Measurements from ENCODE around the gene LPAR3. TPM values are rescaled to one million over a fixed set of nuclear protein-coding genes. Genes with fewer than 3 reads are reported as not detected.
A peak's percentile ranks its signal among the peaks of the same experiment; 100 is the strongest.

The LPAR3 gene
- total RNA-seq, 1 donor from 2014 or later: 14.0 TPM

GRCh38 chr1:84774669-84775534 lies 118.1 kb downstream of the LPAR3 start:
- H3K27ac Mint-ChIP-seq (ENCODE audit: unreplicated experiment): no peak overlapping the region

DNA sequence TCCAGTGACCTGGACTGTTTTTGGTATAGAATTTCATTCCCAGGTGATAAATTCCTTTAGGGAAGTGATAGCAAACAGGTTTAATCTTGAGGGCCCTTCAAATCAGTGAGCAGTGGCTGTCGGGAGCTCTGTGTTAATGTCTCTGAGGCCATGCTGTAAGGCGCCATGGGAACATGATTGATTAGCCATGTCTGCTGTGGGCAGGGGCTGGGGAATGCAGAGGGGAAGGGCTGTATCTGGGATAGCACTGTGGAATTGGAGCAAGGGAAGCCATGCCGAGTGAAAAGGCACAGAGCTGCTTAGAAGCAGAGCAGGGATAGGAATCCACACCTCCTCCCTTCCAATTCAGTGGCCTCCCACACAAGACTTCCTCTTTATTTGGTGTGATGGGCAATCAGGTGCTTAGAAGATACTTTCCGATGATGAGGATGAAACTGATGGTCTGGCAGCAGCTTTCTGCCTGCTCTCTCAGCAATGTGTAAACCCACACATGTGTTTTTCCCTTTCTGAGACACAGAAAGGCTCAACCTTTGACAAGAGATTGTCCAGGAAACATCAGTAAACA lies 119.0 kb downstream of the LPAR3 start:
- Mint-ChIP-seq H3K27ac (ENCODE audit: unreplicated experiment) (no peak overlapping the region), H3K4me3 (ENCODE audit: unreplicated experiment) (no peak overlapping the region), H3K4me1 (ENCODE audit: low read depth, unreplicated experiment) (peaks cover 10% of the 10 kb centered on the region), H3K27me3 (ENCODE audit: unreplicated experiment) (no peaks in the 10 kb centered on the region), H3K36me3 (ENCODE audit: unreplicated experiment) (no peaks in the 10 kb centered on the region), H3K9me3 (ENCODE audit: unreplicated experiment) (no peaks in the 10 kb centered on the region)
- no peak for DNase-seq
- TF ChIP-seq, protein P1, sequence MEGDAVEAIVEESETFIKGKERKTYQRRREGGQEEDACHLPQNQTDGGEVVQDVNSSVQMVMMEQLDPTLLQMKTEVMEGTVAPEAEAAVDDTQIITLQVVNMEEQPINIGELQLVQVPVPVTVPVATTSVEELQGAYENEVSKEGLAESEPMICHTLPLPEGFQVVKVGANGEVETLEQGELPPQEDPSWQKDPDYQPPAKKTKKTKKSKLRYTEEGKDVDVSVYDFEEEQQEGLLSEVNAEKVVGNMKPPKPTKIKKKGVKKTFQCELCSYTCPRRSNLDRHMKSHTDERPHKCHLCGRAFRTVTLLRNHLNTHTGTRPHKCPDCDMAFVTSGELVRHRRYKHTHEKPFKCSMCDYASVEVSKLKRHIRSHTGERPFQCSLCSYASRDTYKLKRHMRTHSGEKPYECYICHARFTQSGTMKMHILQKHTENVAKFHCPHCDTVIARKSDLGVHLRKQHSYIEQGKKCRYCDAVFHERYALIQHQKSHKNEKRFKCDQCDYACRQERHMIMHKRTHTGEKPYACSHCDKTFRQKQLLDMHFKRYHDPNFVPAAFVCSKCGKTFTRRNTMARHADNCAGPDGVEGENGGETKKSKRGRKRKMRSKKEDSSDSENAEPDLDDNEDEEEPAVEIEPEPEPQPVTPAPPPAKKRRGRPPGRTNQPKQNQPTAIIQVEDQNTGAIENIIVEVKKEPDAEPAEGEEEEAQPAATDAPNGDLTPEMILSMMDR (IDR thresholded peaks at IDR 0.05; ENCODE audit: partially characterized antibody, unreplicated experiment): no peak

More at GRCh38 chr1:84774669-84775534, 118.1 kb downstream of the LPAR3 start:
- DNase-seq: peak; percentile 34
- Mint-ChIP-seq H3K9me3 (ENCODE audit: unreplicated experiment) (no peaks in the 10 kb centered on the region), H3K27me3 (ENCODE audit: unreplicated experiment) (no peaks in the 10 kb centered on the region), H3K4me3 (ENCODE audit: unreplicated experiment) (no peak overlapping the region), H3K4me1 (ENCODE audit: low read depth, unreplicated experiment) (peaks cover 10% of the 10 kb centered on the region), H3K36me3 (ENCODE audit: unreplicated experiment) (no peaks in the 10 kb centered on the region)
- TF ChIP-seq, protein P1 (IDR thresholded peaks at IDR 0.05; ENCODE audit: partially characterized antibody, unreplicated experiment): no peak

DNA sequence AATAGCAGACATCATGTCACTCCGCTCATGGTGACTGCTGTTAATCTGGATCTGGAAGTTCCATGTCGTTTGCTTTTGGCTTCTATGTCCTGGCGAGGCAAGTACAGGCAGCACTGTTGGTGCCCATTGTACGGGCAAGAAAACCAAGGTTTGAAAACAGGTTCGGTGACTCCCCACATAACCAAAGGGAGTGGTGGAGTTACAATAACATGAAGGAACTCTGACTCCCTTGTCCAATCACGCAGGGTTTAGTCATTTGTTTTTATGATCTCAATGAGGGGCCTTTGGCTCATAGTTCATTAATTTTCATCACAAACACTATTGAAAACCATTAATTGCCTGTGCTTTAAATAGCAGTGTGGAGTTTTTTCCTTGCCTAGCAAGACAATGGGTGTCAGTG lies 119.8 kb downstream of the LPAR3 start:
- no peak for DNase-seq
- TF ChIP-seq, protein P1 (IDR thresholded peaks at IDR 0.05; ENCODE audit: partially characterized antibody, unreplicated experiment): no peak
- Mint-ChIP-seq H3K9me3 (ENCODE audit: unreplicated experiment) (no peaks in the 10 kb centered on the region), H3K4me3 (ENCODE audit: unreplicated experiment) (no peak overlapping the region), H3K36me3 (ENCODE audit: unreplicated experiment) (no peaks in the 10 kb centered on the region), H3K27ac (ENCODE audit: unreplicated experiment) (no peak overlapping the region), H3K27me3 (ENCODE audit: unreplicated experiment) (no peaks in the 10 kb centered on the region), H3K4me1 (ENCODE audit: low read depth, unreplicated experiment) (peaks cover 10% of the 10 kb centered on the region)

DNA sequence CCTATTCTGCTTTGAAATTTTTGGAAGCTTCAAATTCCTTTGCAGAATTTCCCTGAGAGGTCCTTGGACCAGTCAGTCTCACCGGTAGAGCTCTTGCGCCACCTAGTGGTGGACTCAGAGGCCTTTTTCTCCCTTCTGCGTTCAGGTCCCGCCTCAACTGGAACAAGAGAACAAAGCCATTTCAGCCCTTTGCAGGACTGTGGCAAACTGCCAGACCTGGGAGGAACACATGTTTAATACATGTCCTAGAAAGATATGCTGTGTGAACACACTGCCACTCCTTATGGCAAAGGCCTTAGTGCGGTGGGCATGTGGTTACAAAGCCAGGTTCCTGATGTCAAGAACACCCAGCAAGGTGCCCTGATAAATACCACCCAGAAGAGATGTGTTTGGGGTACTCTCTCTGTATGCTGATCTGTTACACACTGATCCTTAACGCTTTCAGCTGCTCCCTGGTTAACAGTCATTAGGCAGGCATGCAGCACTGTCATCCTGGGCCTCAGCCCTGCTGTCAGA lies 120.5 kb downstream of the LPAR3 start:
- no peaks in the 10 kb centered on the region for H3K27me3 Mint-ChIP-seq (ENCODE audit: unreplicated experiment)
- H3K4me1 Mint-ChIP-seq (ENCODE audit: low read depth, unreplicated experiment): peaks cover 10% of the 10 kb centered on the region
- H3K27ac Mint-ChIP-seq (ENCODE audit: unreplicated experiment): peak overlapping the region; percentile 53

More for the DNA sequence above, 120.5 kb downstream of the LPAR3 start:
- Mint-ChIP-seq H3K36me3 (ENCODE audit: unreplicated experiment) (no peaks in the 10 kb centered on the region), H3K9me3 (ENCODE audit: unreplicated experiment) (no peaks in the 10 kb centered on the region), H3K4me3 (ENCODE audit: unreplicated experiment) (no peak overlapping the region)
- TF ChIP-seq, protein P1 (IDR thresholded peaks at IDR 0.05; ENCODE audit: partially characterized antibody, unreplicated experiment): peak; percentile 96
- peak; percentile 82 for DNase-seq

All from glutamatergic neuron (in vitro differentiated cells).